ENCODE data around the gene COL26A1. TPM values are rescaled to one million over a fixed set of nuclear protein-coding genes. Genes with fewer than 3 reads are reported as not detected.
A peak's percentile ranks its signal among the peaks of the same experiment; 100 is the strongest.

COL26A1 gene
- polyA plus RNA-seq, 3 donors, result 28.5 to 35.3 (median 34.3) TPM

DNA sequence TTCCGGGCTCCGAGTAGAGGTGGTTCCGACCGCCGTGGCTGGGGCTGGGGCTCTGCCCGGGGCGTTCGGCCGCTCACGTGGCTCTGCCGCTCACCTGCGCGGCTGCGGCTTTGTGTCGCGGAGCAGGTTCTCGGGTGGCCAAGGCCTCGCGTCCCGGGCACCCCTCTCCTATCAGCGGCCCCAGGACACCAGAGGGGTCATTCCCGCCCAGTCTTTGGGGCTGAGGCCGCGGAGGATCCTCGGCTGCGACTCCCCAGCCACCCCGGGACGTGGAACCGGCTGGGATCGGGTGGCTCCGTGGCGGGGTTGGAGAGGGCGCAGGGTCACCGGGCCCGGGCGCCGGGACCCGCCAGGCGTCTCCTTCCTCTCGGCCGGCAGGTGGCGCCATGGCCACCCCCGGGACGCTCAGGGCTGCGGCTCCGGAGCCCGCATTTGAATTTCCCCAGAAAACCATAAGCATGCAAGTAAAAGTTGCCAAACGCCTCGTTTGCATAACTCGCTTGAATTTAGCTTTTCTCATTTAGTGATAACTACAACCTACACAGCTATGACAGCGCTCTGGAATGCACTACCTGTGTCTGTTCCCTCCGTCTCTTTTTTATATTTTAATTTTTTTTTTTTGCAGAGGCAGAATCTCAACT, 1.2 kb downstream of the COL26A1 start:
- peak; percentile 87 for DNase-seq

DNA sequence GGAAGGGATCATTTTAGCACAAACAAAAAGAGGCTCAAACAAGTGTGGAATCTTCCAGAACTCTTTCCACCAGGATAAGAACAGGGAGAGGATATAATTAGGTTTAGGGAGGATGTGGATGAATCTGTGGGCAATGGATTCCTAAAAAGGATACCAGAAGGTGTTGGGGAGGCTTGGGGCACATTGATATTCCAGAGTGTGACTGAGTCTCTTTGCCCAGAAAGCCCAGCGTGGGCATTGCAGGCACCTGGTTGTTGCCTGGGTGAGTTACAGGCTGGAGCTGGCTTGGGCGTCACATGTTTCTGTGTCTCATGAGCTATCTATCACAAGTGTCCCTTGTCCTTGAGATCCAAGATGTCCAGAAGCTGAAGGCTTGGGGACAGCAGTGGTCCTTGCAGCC, 3.3 kb downstream of the COL26A1 start:
- DNase-seq, result no peak

DNA sequence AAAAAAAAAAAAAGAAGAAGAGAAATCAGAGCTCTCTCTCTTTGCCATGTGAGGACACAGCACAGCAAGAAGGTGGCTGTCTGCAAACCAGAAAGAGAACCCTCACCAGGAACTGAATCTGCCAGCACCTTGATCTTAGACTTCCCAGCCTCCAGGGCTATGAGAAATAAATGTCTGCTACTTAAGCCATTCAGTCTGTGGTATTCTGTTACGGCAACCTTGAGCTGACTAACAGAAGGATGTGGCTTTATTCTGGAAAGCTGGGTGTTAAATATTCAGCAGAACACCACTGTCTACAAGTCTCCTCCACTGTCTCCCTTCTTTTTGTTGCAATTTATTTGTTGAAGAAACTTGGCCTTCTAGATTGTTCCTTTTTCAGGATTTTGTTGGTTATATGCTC, 5.0 kb downstream of the COL26A1 start:
- no peak for DNase-seq

DNA sequence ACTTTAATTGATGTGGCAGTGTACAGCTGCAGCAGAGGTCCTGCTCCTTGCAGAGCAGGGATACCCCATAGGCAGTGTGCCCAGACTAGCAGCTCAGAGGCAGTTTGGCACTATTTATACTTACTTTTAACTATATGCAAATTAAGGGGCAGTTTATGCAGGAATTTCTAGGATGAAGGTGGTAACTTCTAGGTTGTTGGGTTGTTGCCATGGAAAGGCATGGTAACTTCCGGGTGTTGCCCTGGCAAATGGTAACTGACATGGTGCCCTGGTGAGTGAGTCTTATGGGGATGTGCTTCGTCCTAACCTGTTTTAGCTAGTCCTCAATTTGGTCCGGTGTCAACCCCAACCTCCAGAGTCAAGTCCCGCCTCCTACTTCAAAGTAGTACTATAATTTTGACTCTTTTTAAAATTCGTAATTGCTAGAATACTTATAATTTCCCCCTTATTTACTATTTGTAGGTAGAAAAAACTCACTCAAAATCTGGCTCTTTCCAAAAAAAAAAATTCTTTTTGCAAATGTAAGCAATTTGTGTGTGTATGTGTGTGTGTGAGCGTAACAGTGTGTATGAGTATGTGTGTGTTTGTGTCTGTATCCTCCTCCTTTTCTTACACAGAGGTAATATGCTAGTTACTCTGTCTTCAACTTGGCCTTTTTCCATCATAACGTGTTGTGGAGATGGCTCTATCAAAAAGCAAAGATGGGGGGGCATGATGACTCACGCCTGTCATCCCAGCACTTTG, 5.9 kb downstream of the COL26A1 start:
- DNase-seq, result no peak

DNA sequence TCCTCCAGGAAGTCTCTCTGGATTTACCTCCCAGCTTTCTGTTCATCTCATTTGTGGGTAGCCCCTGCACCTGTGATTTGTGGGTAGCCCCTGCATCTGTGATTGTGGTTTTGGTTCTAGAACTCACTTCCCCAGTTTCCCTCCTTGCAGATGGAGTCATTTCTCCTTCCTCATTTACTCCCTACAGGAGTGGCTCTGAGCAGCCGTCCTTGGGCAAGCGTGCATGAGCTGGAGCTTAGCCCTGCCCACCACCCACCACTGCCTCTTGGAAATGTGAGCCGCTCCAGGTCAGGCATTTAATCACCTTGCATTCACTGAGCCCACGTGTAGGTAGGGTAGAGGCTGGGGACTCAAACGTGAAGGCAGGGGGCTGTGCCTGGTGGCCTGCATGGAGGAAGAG, 8.2 kb downstream of the COL26A1 start:
- DNase-seq, result no peak

DNA sequence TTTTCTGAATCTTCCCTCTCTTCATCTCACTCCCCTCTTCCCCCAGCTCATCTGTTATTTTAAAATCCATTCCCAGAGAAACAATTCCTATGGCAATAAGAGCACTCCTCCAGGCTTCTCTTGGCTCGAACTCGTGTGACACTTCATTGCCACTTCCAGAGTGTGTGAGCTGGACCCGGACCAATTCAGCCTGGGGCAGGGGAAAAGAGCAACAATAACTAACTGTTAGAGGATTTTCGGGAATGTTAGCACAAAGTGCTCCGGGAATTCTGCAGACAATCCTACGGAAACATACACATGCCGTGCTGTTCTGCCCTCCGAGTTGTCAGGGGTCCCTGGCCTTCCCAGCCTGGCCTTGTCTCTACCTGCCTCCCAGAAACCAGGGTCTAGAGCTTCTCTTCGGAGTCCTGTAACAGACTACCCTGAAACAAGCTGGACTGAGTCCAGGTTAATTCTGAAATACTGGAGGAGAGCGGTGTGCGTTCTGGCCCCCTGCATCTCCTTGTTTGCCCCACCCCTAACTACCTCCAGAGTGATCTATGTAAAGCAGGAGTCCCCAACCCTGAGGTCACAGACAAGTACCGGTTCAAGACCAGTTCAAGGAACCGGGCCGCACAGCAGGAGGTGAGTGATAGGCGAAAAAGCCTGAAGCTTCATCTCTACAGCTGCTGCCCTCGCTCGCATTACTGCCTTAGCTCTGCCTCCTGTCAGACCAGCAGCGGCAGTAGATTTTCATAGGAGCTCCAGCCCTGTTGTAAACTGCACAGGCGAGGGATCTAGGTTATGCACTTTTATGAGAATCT, 11.3 kb downstream of the COL26A1 start:
- DNase-seq, result peak; percentile 43

DNA sequence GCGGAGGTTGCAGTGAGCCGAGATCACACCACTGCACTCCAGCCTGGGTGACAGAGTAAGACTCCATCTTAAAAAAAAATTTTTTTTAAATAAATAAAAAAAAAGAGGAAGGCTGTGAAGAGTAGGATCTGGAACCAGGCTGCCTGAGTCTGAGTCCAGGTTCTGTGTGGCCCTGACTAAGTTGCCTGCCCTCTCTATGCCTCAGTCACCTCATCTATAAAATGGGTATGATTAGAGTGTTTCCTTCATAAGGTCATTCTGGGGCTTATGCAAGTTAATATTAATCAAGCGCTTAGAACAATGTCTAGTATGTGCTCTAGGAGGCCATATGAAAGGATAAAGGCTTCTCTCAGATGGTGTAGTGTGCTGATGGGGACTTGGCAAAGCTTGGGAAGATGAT, 12.3 kb downstream of the COL26A1 start:
- DNase-seq, result no peak

DNA sequence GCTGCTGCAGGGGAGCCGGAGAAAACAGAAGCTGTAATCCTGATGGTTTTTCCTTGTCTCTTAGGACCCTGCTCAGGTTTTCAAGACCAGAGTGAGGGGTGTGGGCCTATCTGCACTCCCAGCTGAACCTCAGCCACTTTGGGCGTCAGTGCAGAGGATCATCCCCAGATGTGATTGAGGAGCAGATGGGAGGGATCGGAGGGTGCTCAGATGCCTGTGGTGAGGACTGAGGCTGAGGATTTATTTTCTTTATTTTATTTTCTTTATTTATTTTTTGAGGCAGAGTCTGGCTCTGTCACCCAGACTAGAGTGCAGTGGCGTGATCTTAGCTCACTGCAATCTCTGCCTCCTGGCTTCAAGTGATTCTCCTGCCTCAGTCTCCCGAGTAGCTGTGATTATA, 13.9 kb downstream of the COL26A1 start:
- DNase-seq, result no peak

DNA sequence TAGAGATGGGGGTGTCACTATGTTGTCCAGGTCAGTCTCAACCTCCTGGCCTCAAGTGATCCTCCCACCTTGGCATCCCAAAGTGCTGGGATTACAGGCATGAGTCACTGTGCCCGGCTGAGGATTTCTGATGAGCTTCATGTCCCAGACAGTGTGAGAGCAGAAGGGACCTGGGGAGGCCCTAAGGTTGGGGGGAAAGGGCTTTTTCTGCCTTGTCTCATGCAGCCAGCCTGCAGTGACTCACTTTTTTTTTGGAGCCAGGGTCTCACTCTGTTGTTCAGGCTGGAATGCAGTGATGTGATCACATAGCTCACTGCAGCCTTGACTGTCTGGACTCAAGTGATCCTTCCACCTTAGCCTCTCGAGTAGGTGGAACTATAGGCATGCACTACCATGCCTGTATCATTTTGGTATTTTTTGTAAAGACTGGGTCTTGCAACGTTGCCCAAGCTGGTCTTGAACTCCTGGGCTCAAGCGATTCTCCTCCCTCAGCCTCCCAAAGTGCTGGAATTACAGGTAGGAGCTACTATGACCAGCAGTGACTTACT, 14.6 kb downstream of the COL26A1 start:
- no peak for DNase-seq

DNA sequence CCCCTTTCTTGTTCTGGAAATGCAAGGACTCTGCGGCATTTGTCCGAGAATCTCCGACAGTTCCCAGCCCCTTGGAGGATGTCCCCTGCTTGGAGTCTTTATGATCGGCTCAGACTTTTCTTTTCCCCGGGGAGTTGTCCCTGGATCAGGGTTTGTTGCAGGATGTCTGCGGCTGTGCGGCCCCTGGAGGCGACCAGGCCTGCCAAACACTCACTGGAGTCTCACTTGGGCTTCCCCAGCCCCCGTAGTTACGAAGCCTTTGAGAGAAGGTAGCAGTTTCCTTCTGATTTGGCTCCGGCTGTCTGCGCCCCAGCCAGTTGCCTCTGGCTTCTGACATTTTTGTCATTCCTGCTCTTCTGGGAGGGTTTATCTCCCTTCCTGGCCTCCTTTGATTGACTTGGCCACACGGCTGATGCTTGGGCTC, 16.1 kb downstream of the COL26A1 start:
- peak; percentile 48 for DNase-seq

DNA sequence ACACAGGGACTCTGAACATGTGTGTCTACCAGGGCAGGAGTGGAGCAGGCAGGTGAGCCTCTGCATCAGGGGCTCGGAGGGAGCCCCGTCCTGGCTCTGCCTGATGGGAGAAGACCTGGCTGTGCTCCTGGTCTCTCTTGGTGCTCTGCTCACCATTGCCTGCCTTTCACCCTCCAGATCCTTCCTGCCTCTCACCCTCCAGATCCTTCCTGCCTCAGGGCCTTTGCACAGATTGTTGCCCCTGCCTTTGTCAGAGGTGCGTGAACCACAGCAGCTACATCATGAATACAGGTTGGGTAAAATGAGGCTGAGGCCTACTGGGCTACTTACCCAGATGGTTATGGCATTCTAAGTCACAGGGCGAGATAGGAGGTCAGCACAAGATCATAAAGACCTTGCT, 16.6 kb downstream of the COL26A1 start:
- no peak for DNase-seq

DNA sequence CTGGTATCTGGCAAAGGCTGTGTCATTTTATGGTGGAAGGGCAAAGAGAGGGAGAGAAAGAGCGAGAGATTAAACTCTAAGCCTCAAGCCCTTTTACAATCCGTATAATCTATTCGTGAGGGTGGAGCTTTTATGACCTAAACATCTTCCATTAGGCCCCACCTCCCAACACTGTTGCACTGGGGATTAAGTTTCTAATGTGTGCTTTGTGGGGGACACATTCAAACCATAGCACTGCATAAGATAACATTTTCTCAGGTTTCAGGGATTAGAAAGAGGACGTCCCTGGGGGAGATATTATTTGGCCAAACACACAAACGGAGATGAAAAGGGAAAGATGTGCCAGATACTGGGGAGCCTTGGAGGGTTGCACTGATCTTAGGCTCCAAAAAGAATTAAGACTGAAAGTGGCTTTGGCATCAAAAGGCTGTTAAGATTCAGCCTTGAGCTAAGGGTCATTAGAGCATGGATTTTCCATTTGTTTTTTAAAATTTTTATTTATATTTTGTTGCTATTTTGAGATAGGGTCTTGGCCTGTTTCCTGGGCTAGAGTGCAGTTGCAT, 19.0 kb downstream of the COL26A1 start:
- no peak for DNase-seq

DNA sequence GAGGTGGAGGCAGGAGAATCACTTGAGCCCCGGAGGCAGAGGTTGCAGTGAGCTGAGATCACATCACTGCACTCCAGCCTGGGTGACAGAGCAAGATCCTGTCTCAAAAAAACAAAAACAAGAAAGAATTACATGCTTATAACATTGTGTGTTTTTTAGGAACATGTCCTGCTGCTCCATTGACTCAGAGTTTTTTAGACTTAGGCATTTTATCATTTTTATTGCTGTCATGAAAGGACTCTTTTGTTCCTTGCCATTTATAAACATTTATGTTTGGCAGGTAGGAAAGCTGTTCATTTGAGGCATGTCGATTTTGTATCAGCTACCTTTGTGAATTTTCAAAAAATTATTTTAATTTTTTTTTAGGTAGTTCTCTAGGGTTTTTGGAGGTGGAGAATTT, 20.3 kb downstream of the COL26A1 start:
- peak; percentile 34 for DNase-seq

DNA sequence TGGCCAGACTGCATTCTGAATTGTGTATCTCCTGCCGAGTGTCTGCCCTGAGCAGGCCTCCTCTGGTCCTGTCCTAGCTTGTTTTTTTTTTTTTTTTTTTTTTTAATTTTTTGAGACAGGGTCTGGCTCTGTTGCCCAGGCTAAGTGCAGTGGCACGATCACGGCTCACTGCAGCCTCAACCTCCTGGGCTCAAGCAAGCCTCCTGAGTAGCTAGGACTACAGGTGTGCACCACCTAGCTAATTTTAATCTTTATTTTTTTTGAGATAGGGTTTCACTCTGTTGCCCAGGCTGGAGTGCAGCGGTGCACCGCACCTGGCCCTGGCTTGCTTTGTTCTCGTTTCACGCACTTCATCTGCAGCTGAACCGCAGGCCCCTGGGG, 23.5 kb downstream of the COL26A1 start:
- DNase-seq, result no peak

DNA sequence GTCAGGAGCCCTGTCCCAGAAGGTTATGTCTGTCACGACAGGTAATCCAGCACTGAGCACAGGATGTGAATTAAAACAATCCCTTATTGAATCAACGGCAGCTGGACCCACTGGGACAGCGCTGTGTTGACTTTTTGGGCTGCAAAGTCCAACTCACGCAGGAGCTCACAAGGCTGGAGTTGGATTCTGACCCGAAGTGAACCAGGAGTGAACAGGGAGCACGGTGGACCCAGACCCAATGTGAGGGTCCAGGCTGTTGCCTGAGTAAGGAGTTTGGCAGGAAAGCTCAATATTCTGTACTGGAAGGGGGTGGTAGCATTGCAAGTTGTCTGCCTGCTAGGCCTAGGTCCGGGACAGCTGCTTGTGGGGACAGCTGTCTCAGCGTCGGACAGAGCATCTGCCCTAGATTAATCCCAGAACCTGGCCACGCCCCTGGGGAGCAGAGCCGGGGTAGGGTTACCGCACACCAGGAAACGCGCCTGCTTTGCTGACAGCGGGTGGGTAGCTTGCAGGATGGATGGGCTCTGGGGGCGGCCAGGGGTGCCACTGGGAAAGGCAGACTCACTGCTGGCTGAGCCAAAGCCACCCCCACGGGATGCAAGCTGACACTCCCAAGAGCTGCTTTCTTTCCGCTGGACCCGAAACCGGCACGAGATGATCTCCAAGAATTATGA, 24.0 kb downstream of the COL26A1 start:
- DNase-seq, result peak; percentile 86

DNA sequence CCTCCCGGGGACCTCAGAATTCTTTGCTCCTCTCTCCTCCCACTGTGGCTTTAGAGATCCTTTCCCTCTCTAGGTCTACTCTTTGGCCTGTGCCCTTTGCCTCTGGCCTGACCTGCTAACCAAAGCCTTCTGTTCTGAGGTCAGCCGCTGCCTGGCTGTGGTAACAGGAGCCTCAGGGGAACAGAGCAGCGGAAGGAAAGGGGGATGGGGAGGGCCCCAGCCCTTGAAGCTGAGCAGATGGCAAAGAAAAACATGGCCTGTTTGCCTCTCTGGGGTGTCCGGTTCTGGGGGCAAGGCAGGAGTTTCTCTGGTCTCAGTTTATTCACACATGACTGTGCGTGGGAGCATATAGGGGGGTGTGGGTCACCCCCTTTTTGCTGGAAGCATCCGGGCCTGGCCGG, 28.2 kb downstream of the COL26A1 start:
- peak; percentile 80 for DNase-seq

DNA sequence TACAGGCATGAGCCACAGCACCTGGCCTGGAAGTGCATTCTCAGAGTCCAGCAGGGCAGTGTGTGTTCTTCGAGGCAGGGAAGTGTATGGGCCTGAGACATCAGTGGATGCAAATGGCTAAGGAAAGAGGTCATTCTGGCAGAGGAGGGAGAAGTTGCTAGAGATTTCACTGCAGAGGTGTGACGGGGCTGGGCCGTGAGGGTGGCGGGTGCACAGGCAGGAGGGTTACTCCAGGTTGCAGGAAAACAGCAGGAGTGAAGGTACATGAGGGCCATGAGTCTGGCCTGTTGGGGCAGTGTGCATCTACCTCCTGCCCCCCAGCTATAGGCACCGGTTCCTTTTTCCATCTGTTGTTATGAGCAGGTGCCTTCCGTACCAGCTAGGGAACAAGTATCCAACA, 29.3 kb downstream of the COL26A1 start:
- DNase-seq, result no peak

DNA sequence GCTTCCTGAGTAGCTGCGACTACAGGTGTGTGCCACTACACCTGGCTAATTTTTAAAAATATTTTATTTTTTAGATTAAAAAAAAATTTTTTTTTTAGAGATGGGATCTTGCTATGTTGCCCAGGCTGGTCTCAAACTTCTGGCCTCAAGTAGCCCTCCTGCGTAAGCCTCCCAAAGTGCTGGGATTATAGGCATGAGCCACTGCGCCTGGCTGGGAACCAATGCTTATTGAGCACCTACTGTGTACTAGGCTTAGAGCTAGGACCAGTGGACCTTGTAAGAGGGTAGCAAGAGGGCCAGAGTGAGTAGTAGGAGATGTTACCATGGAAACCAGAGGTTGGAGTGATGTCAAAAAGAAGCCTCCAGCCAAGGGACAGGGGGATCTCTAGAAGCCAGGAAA, 31.2 kb downstream of the COL26A1 start:
- DNase-seq, result no peak

DNA sequence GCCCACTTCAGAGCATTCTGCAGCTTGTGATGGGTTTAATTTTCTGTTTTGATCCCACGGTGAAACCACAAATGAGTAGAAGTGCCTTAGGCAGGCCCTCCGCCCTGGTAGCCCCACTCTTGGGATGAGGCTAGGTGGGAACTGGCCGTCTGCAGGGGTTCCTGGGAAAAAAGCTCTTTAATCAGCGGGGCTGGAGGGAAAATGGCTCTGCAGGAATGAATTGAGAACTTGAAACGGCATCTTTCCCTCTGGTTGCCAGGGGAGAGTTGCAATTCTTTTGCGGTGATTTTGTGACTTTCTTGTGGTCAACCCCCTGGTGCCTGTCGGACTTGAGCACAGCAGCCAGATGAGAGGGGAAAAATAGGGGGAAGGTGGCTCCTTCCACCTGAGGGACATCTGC, 32.7 kb downstream of the COL26A1 start:
- no peak for DNase-seq

DNA sequence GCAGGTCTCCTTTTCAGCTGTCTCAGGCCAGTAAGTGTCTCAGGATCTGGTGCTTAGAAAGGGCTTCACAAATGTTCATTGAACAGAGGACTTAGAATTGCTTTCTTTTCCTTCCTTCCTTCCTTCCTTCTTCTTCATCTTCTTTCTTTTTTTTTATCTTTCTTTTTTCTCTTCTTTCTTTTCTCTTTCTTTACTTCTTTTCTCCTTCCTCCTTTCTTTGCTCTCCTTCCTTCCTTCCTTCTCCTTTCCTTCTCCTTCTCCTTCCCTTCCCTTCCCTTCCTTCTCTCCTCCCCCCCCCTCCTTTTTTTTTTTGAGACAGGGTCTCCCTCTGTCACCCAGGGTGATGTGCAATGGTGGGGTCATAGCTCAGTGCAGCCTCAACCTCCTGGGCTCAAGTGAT, 34.6 kb downstream of the COL26A1 start:
- DNase-seq, result no peak

DNA sequence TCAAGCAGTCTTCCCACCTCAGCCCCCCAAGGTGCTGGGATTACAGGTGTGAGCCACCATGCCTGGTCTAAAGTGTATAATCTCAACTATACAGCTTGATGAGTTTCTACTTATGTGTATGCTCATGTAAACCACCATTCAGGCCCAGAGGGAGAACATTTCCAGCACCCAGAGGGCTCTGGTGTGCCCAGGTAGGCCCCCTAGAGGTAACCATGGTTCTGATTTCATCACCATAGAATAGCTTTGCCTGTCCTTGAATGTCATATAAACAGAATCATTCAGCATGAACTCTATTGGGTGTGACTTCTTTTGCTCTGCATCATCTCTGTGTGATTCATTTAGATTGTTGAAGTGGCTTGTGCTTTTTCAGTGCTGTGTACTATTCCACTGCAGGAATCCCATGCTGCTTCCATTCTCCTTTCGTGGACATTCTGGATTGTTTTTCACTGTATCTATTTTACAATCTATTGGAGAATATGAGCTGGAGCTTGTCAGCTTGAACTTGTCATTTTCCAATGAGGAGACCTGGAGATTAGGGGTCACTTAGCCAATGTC, 35.2 kb downstream of the COL26A1 start:
- no peak for DNase-seq

Measured in renal pelvis (tissue), 4 donors.